ENCODE data around the gene NT5C.

DNA sequence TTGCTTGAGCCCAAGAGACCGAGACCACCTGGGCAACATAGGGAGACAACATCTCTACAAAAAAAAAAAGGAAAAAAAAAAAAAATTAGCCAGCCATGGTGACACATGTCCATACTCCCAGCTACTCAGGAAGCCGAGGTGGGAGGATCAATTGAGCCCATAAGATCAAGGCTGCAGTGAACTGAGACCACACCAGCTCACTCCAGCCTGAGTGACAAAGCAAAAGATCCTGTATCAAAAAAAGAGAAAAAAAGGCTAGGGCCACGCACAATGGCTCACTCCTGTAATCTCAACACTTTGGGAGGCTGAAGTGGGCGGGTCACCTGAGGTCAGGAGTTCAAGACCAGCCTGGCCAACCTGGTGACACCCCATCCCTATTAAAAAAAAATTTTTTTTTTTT lies 37.5 kb upstream of the NT5C start:
- TF ChIP-seq, protein P1, sequence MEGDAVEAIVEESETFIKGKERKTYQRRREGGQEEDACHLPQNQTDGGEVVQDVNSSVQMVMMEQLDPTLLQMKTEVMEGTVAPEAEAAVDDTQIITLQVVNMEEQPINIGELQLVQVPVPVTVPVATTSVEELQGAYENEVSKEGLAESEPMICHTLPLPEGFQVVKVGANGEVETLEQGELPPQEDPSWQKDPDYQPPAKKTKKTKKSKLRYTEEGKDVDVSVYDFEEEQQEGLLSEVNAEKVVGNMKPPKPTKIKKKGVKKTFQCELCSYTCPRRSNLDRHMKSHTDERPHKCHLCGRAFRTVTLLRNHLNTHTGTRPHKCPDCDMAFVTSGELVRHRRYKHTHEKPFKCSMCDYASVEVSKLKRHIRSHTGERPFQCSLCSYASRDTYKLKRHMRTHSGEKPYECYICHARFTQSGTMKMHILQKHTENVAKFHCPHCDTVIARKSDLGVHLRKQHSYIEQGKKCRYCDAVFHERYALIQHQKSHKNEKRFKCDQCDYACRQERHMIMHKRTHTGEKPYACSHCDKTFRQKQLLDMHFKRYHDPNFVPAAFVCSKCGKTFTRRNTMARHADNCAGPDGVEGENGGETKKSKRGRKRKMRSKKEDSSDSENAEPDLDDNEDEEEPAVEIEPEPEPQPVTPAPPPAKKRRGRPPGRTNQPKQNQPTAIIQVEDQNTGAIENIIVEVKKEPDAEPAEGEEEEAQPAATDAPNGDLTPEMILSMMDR (IDR thresholded peaks at IDR 0.05) = no peak
- TF ChIP-seq POLR2AphosphoS5 (IDR thresholded peaks at IDR 0.05) (no peak), POLR2A (IDR thresholded peaks at IDR 0.05) (no peak), EP300 (IDR thresholded peaks at IDR 0.05) (no peak)
